ENCODE data around the gene CLN6.
"Not testable (repeated sequence)": the region's sequence is repeated elsewhere in the genome, so short reads cannot be mapped to it uniquely, and the experiment has no call there.

CLN6 gene

DNA sequence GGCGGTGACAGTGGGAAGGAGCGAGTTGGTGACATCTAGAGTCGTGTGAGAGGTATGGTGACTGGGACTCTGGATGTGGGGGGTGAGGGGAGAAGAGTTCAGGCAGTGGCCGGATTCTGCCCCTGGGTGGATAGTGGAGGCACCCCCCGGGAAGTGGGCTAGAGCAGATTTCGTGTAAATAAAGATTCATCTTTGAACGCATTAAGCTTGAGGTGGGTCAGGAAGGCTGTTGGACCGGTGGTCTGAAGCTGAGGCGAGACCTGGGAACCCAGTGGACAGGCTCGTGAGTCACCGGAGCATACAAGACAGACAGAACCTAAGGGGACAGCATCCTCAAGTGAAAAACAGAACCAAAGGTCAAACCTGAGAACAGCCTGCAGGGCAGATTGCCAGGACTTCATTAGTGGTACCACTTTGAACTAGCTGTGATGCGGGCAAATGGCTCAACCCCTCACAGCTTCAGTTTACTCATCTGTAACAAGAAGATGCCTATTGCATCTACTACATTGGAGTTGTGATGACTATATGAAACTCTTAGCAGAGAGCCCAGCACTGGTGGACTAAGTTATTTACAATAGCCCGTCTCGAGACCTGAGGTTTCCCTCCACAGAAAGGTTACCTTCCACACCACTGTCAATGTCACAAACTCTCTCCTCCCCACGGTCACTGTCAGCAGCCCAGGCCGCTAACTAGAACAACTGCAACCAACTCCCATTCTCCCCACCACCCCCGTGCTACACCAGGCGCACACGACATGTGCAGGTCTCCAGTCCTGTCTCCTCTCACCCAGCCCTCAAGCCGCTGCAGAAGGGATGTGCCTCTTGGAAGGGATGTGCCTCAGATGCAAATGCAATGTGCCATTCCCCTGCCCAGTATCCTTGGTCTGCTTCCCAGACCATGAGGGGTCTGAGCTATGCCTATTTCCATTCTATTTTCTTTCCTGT is 901 bp upstream of the CLN6 start:
- peaks cover 17% of the 10 kb centered on the region for H3K4me1 ChIP-seq (ENCODE audit: control insufficient read depth, insufficient read depth, low read length)
- peak; percentile 33 for DNase-seq (ENCODE audit: low read depth)
- H3K36me3 ChIP-seq (ENCODE audit: control insufficient read depth, insufficient read depth, low read length, severe bottlenecking) = no peaks in the 10 kb centered on the region
- H3K9ac ChIP-seq (ENCODE audit: low read length) = peak overlapping the region; percentile 86
- no peaks in the 10 kb centered on the region for H3K27me3 ChIP-seq (replicated peaks; ENCODE audit: control insufficient read depth, insufficient read depth, low read length)
- H3K4me3 ChIP-seq (ENCODE audit: low read length) = peak overlapping the region; percentile 88
- H3K9me3 ChIP-seq (ENCODE audit: control insufficient read depth, low read length) = no peaks in the 10 kb centered on the region

DNA sequence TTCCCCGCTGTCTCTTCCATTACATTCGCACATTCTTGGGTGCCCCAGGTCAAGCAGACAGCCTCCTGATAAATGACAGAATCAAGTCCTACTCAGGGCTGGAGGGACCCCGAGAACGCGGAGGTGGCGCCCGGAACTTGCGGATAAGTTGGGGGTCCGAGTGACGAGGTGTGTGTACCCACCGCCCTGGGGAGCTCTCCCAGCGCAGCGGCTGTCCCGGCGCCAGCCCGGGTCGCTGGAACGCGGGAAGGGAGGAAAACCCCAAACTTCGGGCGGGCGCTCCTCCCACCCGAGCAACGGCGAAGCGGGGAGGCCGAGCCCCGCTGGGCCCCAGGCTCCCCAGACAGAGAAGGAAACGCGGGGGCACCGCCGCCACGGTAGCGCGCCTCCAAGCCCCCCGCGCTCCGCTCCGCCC is 550 bp downstream of the CLN6 start:
- H3K9me3 ChIP-seq (ENCODE audit: control insufficient read depth, low read length) = no peaks in the 10 kb centered on the region
- no peak for DNase-seq (ENCODE audit: low read depth)
- H3K36me3 ChIP-seq (ENCODE audit: control insufficient read depth, insufficient read depth, low read length, severe bottlenecking) = no peaks in the 10 kb centered on the region
- peak overlapping the region; percentile 86 for H3K9ac ChIP-seq (ENCODE audit: low read length)
- peak overlapping the region; percentile 88 for H3K4me3 ChIP-seq (ENCODE audit: low read length)
- H3K27me3 ChIP-seq (replicated peaks; ENCODE audit: control insufficient read depth, insufficient read depth, low read length) = no peaks in the 10 kb centered on the region
- peaks cover 17% of the 10 kb centered on the region for H3K4me1 ChIP-seq (ENCODE audit: control insufficient read depth, insufficient read depth, low read length)

DNA sequence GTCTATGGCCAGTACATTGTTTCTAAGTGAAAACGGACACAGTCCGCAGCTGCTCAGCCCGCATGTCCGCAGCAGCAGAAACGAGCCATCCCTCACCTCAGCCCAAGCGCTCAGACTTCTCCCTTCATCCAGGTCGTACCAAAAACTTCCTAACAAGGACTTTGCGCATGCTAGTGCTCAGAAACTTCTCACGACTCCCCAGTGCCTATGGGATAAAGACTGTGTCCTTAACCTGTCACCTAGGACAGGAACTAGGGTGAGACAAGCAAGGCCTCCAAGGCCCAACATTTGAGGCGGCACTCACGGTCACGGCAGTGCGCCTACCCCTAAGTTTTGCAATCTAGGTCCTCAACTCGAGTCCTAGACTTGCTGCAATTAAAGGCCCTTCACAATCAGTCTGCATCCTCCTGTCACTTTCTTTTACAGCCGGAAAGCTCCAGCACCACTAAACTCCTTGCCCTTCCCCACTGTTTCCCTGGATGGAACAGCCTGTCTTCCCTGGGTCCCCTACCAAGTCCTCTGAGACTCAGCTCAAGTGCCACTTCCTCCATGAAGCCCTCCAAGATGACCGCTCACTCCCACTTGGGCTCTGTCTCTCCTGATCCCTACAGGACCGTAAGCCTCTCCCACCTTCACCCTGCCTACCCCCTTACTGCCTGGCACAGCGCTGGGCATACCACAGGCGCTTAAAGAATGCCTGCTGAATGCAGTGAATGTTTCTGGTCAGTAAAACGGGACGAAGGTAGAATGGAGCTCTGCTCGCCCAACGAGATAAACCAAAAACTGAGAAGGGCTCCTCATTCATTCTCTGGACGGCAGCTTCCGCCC is 1.2 kb downstream of the CLN6 start:
- H3K9ac ChIP-seq (ENCODE audit: low read length) = peak overlapping the region; percentile 86
- H3K27me3 ChIP-seq (replicated peaks; ENCODE audit: control insufficient read depth, insufficient read depth, low read length) = no peaks in the 10 kb centered on the region
- H3K9me3 ChIP-seq (ENCODE audit: control insufficient read depth, low read length) = no peaks in the 10 kb centered on the region
- no peaks in the 10 kb centered on the region for H3K36me3 ChIP-seq (ENCODE audit: control insufficient read depth, insufficient read depth, low read length, severe bottlenecking)
- DNase-seq (ENCODE audit: low read depth) = peak; percentile 46
- peaks cover 17% of the 10 kb centered on the region for H3K4me1 ChIP-seq (ENCODE audit: control insufficient read depth, insufficient read depth, low read length)
- peak overlapping the region; percentile 88 for H3K4me3 ChIP-seq (ENCODE audit: low read length)

DNA sequence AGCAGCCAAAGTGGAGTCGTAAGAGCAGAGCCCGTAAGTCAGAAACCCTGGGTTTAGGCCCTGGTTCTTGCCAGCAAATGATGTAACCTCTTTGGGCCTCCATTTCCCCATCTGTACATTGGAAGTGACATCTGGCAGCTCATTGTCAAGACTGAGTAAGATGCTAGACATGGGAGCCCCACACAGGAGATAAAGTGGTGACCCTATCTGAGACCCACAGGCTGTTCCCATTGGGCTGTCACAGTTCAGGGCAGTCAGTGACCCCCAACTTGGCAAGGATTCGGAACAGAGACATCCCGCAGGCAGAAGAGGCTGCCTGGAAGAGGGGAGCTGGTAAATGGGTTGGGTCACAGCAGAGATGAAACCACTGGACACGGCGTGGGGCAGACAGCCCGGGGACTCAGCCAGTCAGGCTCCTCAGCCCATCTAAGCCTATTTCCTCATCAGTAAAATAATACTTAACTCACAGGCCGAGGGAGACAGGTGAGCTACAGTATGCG is 1.8 kb downstream of the CLN6 start:
- Histone ChIP-seq H3K4me3 (ENCODE audit: low read length) (peak overlapping the region; percentile 88), H3K9me3 (ENCODE audit: control insufficient read depth, low read length) (no peaks in the 10 kb centered on the region)

DNA sequence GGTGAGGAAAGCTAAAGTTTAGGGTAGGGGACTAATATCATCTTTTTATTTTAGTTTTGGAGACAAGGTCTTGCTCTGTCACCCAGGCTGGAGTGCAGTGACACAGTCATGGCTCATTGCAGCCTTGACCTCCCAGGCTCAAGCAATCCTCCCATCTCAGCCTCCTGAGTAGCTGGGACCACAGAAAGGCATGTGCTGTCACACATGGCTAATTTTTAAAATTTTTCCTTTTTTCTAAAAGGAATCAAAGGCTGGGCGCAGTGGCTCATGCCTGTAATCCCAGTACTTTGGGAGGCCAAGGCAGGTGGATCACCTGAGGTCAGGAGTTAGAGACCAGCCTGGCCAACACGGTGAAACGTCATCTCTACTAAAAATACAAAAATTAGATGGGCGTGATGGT is 4.1 kb downstream of the CLN6 start:
- not testable (repeated sequence) for H3K27me3 ChIP-seq (replicated peaks; ENCODE audit: control insufficient read depth, insufficient read depth, low read length)

More for the DNA sequence above, 1.8 kb downstream of the CLN6 start:
- H3K4me1 ChIP-seq (ENCODE audit: control insufficient read depth, insufficient read depth, low read length) = peaks cover 17% of the 10 kb centered on the region
- no peaks in the 10 kb centered on the region for H3K27me3 ChIP-seq (replicated peaks; ENCODE audit: control insufficient read depth, insufficient read depth, low read length)
- DNase-seq (ENCODE audit: low read depth) = no peak
- H3K9ac ChIP-seq (ENCODE audit: low read length) = no peak overlapping the region
- no peaks in the 10 kb centered on the region for H3K36me3 ChIP-seq (ENCODE audit: control insufficient read depth, insufficient read depth, low read length, severe bottlenecking)

DNA sequence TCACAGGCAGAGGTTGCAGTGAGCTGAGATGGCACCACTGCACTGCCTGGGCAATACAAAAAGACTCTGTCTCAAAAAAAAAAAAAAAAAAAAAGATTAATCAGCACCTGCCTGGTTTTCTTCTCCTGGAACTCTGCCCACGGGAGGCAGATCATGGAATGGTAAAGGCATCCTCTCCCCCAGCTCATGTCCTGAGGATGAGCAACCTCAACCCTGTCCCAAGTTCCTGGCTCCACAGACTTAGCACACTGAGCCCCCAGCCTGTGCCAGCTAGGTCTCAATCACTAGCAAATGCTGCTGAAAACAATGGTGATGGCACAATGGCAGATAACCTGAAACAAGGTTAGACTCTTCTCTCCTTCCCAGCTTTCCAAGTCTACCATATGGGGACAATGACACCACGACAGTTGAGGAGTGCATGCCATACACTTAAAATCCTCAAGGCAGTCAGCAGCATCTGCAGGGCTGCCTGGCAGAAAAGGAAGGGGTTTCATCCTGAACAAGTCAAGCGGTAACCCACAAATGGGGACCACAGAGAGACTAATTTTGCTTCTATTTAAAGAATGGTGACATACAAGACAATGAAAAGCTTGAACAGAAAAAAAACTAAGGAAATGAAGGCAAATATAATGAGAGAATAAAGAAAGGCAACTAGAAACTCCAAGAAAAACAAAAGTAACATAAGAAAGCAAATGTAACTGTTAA is 4.8 kb downstream of the CLN6 start:
- no peaks in the 10 kb centered on the region for H3K36me3 ChIP-seq (ENCODE audit: control insufficient read depth, insufficient read depth, low read length, severe bottlenecking)
- H3K9me3 ChIP-seq (ENCODE audit: control insufficient read depth, low read length) = no peaks in the 10 kb centered on the region
- H3K4me1 ChIP-seq (ENCODE audit: control insufficient read depth, insufficient read depth, low read length) = peaks cover 11% of the 10 kb centered on the region
- no peak overlapping the region for H3K4me3 ChIP-seq (ENCODE audit: low read length)
- no peak for DNase-seq (ENCODE audit: low read depth)
- H3K27me3 ChIP-seq (replicated peaks; ENCODE audit: control insufficient read depth, insufficient read depth, low read length) = no peaks in the 10 kb centered on the region
- no peak overlapping the region for H3K9ac ChIP-seq (ENCODE audit: low read length)

More for the DNA sequence above, 4.1 kb downstream of the CLN6 start:
- H3K4me1 ChIP-seq (ENCODE audit: control insufficient read depth, insufficient read depth, low read length) = peaks cover 17% of the 10 kb centered on the region
- DNase-seq (ENCODE audit: low read depth); H3K36me3 ChIP-seq (ENCODE audit: control insufficient read depth, insufficient read depth, low read length, severe bottlenecking); H3K4me3 ChIP-seq (ENCODE audit: low read length); H3K9me3 ChIP-seq (ENCODE audit: control insufficient read depth, low read length); H3K9ac ChIP-seq (ENCODE audit: low read length): not testable (repeated sequence)

DNA sequence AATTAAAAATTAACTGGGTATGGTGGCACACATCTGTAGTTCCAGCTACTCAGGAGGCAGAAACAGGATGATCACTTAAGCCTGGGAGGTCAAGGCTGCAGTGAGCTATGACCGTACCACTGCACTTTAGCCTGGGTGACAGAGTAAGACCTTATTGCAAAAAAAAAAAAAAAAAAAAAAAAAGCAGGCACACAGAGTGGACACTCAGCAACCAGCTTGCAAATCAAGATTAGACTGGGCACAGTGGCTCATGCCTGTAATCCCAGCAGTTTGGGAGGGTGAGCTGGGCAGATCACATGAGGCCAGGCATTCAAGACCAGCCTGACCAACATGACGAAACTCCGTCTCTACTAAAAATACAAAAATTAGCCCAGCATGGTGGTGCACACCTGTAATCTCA is 5.4 kb downstream of the CLN6 start:
- no peak for DNase-seq (ENCODE audit: low read depth)

DNA sequence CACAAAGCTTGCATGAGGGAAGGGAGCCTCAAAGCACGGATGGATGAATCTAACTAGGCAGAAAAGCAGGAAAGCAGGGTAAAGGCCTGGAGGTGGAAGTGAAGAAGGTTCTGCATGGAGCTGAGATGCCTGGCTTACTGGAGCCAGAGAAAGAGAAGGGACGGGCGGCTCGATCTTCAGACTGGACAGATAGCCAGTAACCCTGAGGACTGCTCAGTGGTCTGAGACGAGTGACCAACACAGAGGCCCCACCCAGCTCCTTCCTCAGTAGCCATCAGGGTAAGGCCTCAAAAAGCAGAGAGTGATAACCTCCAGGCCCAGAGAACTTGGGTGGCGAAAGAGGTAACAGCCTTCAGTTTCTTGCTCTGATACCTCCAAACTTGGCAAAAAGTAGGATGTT is 6.4 kb downstream of the CLN6 start:
- H3K4me3 ChIP-seq (ENCODE audit: low read length) = no peak overlapping the region
- H3K9me3 ChIP-seq (ENCODE audit: control insufficient read depth, low read length) = no peaks in the 10 kb centered on the region
- no peaks in the 10 kb centered on the region for H3K36me3 ChIP-seq (ENCODE audit: control insufficient read depth, insufficient read depth, low read length, severe bottlenecking)
- DNase-seq (ENCODE audit: low read depth) = no peak
- no peaks in the 10 kb centered on the region for H3K27me3 ChIP-seq (replicated peaks; ENCODE audit: control insufficient read depth, insufficient read depth, low read length)
- no peak overlapping the region for H3K9ac ChIP-seq (ENCODE audit: low read length)
- peaks cover 5% of the 10 kb centered on the region for H3K4me1 ChIP-seq (ENCODE audit: control insufficient read depth, insufficient read depth, low read length)

More for the DNA sequence above, 5.4 kb downstream of the CLN6 start:
- Histone ChIP-seq H3K9me3 (ENCODE audit: control insufficient read depth, low read length) (no peaks in the 10 kb centered on the region), H3K9ac (ENCODE audit: low read length) (no peak overlapping the region), H3K4me1 (ENCODE audit: control insufficient read depth, insufficient read depth, low read length) (peaks cover 11% of the 10 kb centered on the region), H3K27me3 (replicated peaks; ENCODE audit: control insufficient read depth, insufficient read depth, low read length) (no peaks in the 10 kb centered on the region), H3K4me3 (ENCODE audit: low read length) (no peak overlapping the region), H3K36me3 (ENCODE audit: control insufficient read depth, insufficient read depth, low read length, severe bottlenecking) (no peaks in the 10 kb centered on the region)

DNA sequence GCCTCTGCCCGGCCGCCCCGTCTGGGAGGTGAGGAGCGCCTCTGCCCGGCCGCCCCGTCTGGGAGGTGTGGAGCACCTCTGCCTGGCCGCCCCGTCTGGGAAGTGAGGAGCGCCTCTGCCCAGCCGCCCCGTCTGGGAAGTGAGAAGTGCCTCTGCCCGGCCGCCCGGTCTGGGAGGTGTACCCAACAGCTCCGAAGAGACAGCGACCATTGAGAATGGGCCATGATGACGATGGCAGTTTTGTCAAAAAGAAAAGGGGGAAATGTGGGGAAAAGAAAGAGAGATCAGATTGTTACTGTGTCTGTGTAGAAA is 7.1 kb downstream of the CLN6 start:
- not testable (repeated sequence) for H3K36me3 ChIP-seq (ENCODE audit: control insufficient read depth, insufficient read depth, low read length, severe bottlenecking); H3K4me1 ChIP-seq (ENCODE audit: control insufficient read depth, insufficient read depth, low read length); DNase-seq (ENCODE audit: low read depth); H3K27me3 ChIP-seq (replicated peaks; ENCODE audit: control insufficient read depth, insufficient read depth, low read length); H3K4me3 ChIP-seq (ENCODE audit: low read length); H3K9ac ChIP-seq (ENCODE audit: low read length); H3K9me3 ChIP-seq (ENCODE audit: control insufficient read depth, low read length)

DNA sequence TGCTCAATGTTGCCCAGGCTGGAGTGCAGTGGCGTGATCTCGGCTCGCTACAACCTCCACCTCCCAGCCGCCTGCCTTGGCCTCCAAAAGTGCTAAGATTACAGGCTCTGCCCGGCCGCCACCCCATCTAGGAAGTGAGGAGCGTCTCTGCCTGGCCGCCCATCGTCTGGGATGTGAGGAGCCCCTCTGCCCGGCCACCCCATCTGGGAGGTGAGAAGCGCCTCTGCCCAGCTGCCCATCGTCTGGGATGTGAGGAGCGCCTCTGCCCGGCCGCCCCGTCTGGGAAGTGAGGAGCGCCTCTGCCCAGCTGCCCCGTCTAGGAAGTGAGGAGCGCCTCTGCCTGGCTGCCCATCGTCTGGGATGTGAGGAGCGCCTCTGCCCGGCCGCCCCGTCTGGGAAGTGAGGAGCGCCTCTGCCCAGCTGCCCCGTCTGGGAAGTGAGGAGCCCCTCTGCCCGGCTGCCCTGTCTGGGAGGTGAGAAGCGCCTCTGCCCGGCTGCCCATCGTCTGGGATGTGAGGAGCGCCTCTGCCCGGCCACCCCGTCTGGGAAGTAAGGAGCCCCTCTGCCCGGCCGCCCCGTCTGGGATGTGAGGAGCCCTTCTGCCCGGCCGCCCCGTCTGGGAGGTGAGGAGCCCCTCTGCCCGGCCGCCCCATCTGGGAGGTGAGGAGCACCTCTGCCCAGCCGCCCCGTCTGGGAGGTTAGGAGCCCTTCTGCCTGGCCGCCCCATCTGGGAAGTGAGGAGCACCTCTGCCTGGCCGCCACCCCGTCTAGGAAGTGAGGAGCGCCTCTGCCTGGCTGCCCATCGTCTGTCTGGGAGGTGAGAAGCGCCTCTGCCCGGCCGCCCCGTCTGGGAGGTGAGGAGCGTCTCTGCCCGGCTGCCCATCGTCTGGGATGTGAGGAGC is 7.7 kb downstream of the CLN6 start:
- not testable (repeated sequence) for H3K9ac ChIP-seq (ENCODE audit: low read length); DNase-seq (ENCODE audit: low read depth); H3K4me1 ChIP-seq (ENCODE audit: control insufficient read depth, insufficient read depth, low read length); H3K9me3 ChIP-seq (ENCODE audit: control insufficient read depth, low read length); H3K36me3 ChIP-seq (ENCODE audit: control insufficient read depth, insufficient read depth, low read length, severe bottlenecking); H3K4me3 ChIP-seq (ENCODE audit: low read length); H3K27me3 ChIP-seq (replicated peaks; ENCODE audit: control insufficient read depth, insufficient read depth, low read length)

Data from adipocyte (in vitro differentiated cells).